WERI-Rb-1 (cell line): Measurements from ENCODE around the gene METTL26.

Experiments used
- DNase-seq: peaks from one replicate; pipeline ENCODE4 v3.0.0-alpha.2; 2020
- H3K27ac ChIP-seq: fragments of 250-450 bp; sonication (Bioruptor Pico); 2 replicates; pipeline ENCODE4 v1.5.1; 2020; ENCODE audit warnings: mild to moderate bottlenecking, moderate library complexity
- H3K27me3 ChIP-seq: fragments of 250-450 bp; sonication (Bioruptor Pico); 2 replicates; pipeline ENCODE4 v1.5.1; 2021; ENCODE audit warnings: mild to moderate bottlenecking, low read depth, moderate library complexity; ENCODE audit not compliant: insufficient read depth, severe bottlenecking
- H3K36me3 ChIP-seq: fragments of 250-450 bp; sonication (Bioruptor Pico); 2 replicates; pipeline ENCODE4 v1.5.1; 2020; ENCODE audit warnings: mild to moderate bottlenecking, moderate library complexity
- H3K4me3 ChIP-seq: 2 replicates; pipeline ENCODE4 v1.5.1; 2011; ENCODE audit warnings: low read depth, mild to moderate bottlenecking, control low read depth, low read length
- H3K9me3 ChIP-seq: fragments of 250-450 bp; sonication (Bioruptor Pico); 2 replicates; pipeline ENCODE4 v1.5.1; 2021; ENCODE audit warnings: mild to moderate bottlenecking, moderate library complexity; ENCODE audit not compliant: severe bottlenecking
- CTCF ChIP-seq: IDR thresholded peaks from 2 replicates; pipeline ENCODE4 v1.5.1; 2011; ENCODE audit warnings: low read depth, mild to moderate bottlenecking, control low read depth, inconsistent platforms, low read length

METTL26 gene

GRCh38 chr16:585351-585750 lies 50.8 kb downstream of the METTL26 start:
- Histone ChIP-seq H3K27ac (no peak overlapping the region), H3K4me3 (no peak overlapping the region), H3K36me3 (peaks cover 9% of the 10 kb centered on the region), H3K27me3 (no peaks in the 10 kb centered on the region), H3K9me3 (no peaks in the 10 kb centered on the region)
- TF ChIP-seq CTCF = peak; percentile 24; the same call in 1 of the 2 replicates
- DNase-seq = no peak
